ENCODE results near the gene BAZ2A. TPM values are rescaled to one million over a fixed set of nuclear protein-coding genes. Genes with fewer than 3 reads are reported as not detected.
"Not testable (repeated sequence)": the region's sequence is repeated elsewhere in the genome, so short reads cannot be mapped to it uniquely, and the experiment has no call there.

The BAZ2A gene
- total and polyA plus RNA-seq, 2 donors, result 18.0 to 29.8 TPM

DNA sequence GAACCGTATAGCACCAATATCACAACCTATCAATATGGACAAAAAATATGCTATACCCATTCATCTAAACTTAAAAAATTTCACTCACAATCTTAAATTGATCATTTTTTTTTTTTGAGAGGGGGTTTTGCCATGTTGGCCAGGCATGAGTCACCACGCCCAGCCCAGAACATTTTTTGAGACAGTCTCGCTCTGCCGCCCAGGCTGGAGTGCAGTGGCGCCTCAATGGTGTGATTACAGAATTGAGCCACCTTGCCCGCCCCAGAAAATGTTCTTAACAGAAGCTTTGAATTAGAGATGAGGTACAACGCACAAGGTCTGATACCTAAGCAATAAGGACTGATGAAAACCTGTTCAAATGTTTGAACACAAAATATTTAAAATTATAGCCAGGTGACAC is 31.4 kb upstream of the BAZ2A start:
- H3K4me1 ChIP-seq (ENCODE audit: control insufficient read depth in 2 of 2, insufficient read depth in 2 of 2, low read length in 2 of 2), result no peaks in the 10 kb centered on the region
- H3K36me3 ChIP-seq (ENCODE audit: control insufficient read depth in 2 of 2, insufficient read depth in 2 of 2, low read length in 1 of 2), result peaks cover 14 to 50% of the 10 kb centered on the region in 2 donors
- H3K27me3 ChIP-seq (ENCODE audit: control insufficient read depth in 2 of 2, insufficient read depth in 1 of 2, low read length in 1 of 2), result no peaks in the 10 kb centered on the region
- H3K4me3 ChIP-seq (ENCODE audit: low read length in 2 of 2), result no peak overlapping the region
- DNase-seq (ENCODE audit: low read depth in 6 of 9, low spot score in 9 of 9), result no peak
- WGBS, result 97% methylated on average over 7 of the region's 7 CpGs
- H3K27ac ChIP-seq (ENCODE audit: low read depth in 1 of 2, low read length in 1 of 2), result no peak overlapping the region
- no peaks in the 10 kb centered on the region for H3K9me3 ChIP-seq (ENCODE audit: control insufficient read depth in 2 of 2, insufficient read depth in 1 of 2, low read length in 1 of 2)

DNA sequence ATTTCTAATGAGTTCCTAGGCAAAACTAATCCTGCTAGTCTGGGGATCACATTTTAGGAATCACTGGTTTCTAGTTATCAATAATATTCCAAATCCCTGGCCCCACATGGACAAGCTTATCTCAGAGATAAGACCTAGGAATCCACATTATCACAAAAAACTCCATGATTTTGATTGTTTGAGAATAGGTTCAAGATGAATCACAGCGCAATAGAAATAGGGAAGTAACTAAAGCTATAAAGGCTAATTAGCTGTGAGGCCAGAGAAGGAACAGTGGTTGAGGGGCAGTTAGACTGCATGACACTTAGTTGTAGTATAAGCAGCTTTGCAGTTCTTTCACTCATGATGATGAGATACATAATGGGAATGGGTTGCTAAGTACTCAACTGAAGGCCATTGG is 28.8 kb upstream of the BAZ2A start:
- 90% methylated on average over 1 of the region's 1 CpG for WGBS
- peaks cover 0 to 16% of the 10 kb centered on the region in 2 donors for H3K9me3 ChIP-seq (ENCODE audit: control insufficient read depth in 2 of 2, insufficient read depth in 1 of 2, low read length in 1 of 2)

DNA sequence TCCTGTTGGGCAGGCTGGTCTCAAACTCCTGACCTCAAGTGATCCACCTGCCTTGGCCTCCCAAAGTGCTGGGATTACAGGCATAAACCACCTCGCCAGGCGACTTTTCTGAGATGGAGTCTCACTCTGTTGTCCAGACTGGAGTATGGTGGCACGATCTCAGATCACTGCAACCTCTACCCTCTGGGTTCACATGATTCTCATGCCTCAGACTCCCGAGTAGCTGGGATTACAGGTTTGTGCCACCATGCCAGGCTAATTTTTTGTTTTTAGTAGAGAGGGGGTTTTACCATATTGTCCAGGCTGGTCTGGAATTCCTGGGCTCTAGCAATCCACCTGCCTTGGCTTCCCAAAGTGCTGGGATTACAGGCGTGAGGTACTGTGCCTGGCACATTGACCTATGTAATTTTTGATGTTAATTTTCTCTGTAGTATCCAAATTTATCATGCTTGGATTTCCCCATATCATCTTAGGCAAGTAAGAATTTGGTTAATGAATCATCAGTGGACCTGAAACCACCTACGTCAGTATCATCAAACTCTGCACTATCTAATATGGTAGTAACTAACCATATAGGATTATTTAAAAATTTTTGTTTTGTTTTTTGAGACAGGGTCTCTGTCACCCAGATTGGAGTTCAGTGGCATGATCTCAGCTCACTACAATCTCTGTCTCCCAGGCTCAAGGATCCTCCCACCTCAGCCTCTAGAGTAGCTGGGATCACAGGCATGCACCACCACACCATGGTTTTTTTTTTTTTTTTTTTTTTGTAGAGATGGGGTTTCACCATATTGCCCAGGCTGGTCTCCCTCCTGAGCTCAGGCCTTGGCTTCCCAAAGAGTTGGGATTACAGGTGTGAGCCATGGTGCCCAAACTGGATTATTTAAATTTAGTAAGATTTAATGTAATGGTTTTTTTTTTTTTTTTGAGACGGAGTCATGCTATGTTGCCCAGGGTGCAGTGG is 27.6 kb upstream of the BAZ2A start:
- 87% methylated on average over 7 of the region's 7 CpGs for WGBS
- peaks cover 8 to 11% of the 10 kb centered on the region in 2 donors for H3K36me3 ChIP-seq (ENCODE audit: control insufficient read depth in 2 of 2, insufficient read depth in 2 of 2, low read length in 1 of 2)
- no peak overlapping the region for H3K4me3 ChIP-seq (ENCODE audit: low read length in 2 of 2)
- peaks cover 2 to 20% of the 10 kb centered on the region in 2 donors for H3K9me3 ChIP-seq (ENCODE audit: control insufficient read depth in 2 of 2, insufficient read depth in 1 of 2, low read length in 1 of 2)
- DNase-seq (ENCODE audit: low read depth in 6 of 9, low spot score in 9 of 9), result no peak
- no peaks in the 10 kb centered on the region for H3K27me3 ChIP-seq (ENCODE audit: control insufficient read depth in 2 of 2, insufficient read depth in 1 of 2, low read length in 1 of 2)
- H3K4me1 ChIP-seq (ENCODE audit: control insufficient read depth in 2 of 2, insufficient read depth in 2 of 2, low read length in 2 of 2), result no peaks in the 10 kb centered on the region
- no peak overlapping the region for H3K27ac ChIP-seq (ENCODE audit: low read depth in 1 of 2, low read length in 1 of 2)

More for the DNA sequence above, 28.8 kb upstream of the BAZ2A start:
- Histone ChIP-seq H3K4me1 (ENCODE audit: control insufficient read depth in 2 of 2, insufficient read depth in 2 of 2, low read length in 2 of 2) (no peaks in the 10 kb centered on the region), H3K36me3 (ENCODE audit: control insufficient read depth in 2 of 2, insufficient read depth in 2 of 2, low read length in 1 of 2) (peaks cover 9 to 24% of the 10 kb centered on the region in 2 donors), H3K27me3 (ENCODE audit: control insufficient read depth in 2 of 2, insufficient read depth in 1 of 2, low read length in 1 of 2) (no peaks in the 10 kb centered on the region), H3K27ac (ENCODE audit: low read depth in 1 of 2, low read length in 1 of 2) (no peak overlapping the region), H3K4me3 (ENCODE audit: low read length in 2 of 2) (no peak overlapping the region)
- no peak for DNase-seq (ENCODE audit: low read depth in 6 of 9, low spot score in 9 of 9)

DNA sequence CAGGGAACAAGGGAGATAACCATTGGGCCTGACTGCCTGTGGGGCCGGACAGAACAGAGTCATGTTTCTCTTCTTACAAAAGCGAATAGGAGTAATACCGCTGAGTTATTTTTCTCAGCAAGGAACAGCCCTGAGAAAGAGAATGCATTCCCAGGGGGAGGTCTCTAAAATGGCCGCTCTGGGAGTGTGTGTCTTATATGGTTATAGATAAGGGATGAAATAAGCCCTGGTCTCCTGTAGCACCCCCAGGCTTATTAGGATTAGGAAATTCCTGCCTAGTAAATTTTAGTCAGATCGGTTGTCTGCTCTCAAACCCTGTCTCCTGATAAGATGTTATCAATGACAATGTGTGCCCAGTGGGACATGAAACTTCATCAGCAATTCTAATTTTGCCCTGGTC is 23.7 kb upstream of the BAZ2A start:
- H3K4me1 ChIP-seq (ENCODE audit: control insufficient read depth in 2 of 2, insufficient read depth in 2 of 2, low read length in 2 of 2); H3K27me3 ChIP-seq (ENCODE audit: control insufficient read depth in 2 of 2, insufficient read depth in 1 of 2, low read length in 1 of 2); H3K4me3 ChIP-seq (ENCODE audit: low read length in 2 of 2); H3K36me3 ChIP-seq (ENCODE audit: control insufficient read depth in 2 of 2, insufficient read depth in 2 of 2, low read length in 1 of 2); DNase-seq (ENCODE audit: low read depth in 6 of 9, low spot score in 9 of 9); H3K27ac ChIP-seq (ENCODE audit: low read depth in 1 of 2, low read length in 1 of 2): not testable (repeated sequence)
- peaks cover 2 to 31% of the 10 kb centered on the region in 2 donors for H3K9me3 ChIP-seq (ENCODE audit: control insufficient read depth in 2 of 2, insufficient read depth in 1 of 2, low read length in 1 of 2)
- 92% methylated on average over 5 of the region's 5 CpGs for whole genome bisulfite sequencing

DNA sequence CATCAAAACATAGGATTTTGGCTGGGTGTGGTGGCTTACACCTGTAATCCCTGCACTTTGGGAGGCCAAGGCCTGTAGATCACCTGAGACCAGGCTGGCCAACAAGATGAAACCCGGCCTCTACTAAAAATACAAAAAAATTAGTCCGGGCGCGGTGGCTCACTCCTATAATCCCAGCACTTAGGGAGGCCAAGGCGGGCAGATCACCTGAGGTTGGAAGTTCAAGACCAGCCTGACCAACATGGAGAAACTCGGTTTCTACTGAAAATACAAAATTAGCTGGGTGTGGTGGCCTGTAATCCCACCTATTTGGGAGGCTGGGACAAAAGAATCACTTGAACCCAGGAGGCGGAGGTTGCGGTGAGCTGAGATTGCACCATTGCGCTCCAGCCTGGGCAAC is 17.9 kb upstream of the BAZ2A start:
- not testable (repeated sequence) for H3K27me3 ChIP-seq (ENCODE audit: control insufficient read depth in 2 of 2, insufficient read depth in 1 of 2, low read length in 1 of 2); DNase-seq (ENCODE audit: low read depth in 6 of 9, low spot score in 9 of 9); H3K27ac ChIP-seq (ENCODE audit: low read depth in 1 of 2, low read length in 1 of 2); H3K4me3 ChIP-seq (ENCODE audit: low read length in 2 of 2)
- H3K4me1 ChIP-seq (ENCODE audit: control insufficient read depth in 2 of 2, insufficient read depth in 2 of 2, low read length in 2 of 2), result peaks cover 13 to 20% of the 10 kb centered on the region in 2 donors
- H3K9me3 ChIP-seq (ENCODE audit: control insufficient read depth in 2 of 2, insufficient read depth in 1 of 2, low read length in 1 of 2), result peaks cover under 1 to 11% of the 10 kb centered on the region in 2 donors
- 99% methylated on average over 9 of the region's 9 CpGs for WGBS
- peaks cover 8 to 20% of the 10 kb centered on the region in 2 donors for H3K36me3 ChIP-seq (ENCODE audit: control insufficient read depth in 2 of 2, insufficient read depth in 2 of 2, low read length in 1 of 2)

DNA sequence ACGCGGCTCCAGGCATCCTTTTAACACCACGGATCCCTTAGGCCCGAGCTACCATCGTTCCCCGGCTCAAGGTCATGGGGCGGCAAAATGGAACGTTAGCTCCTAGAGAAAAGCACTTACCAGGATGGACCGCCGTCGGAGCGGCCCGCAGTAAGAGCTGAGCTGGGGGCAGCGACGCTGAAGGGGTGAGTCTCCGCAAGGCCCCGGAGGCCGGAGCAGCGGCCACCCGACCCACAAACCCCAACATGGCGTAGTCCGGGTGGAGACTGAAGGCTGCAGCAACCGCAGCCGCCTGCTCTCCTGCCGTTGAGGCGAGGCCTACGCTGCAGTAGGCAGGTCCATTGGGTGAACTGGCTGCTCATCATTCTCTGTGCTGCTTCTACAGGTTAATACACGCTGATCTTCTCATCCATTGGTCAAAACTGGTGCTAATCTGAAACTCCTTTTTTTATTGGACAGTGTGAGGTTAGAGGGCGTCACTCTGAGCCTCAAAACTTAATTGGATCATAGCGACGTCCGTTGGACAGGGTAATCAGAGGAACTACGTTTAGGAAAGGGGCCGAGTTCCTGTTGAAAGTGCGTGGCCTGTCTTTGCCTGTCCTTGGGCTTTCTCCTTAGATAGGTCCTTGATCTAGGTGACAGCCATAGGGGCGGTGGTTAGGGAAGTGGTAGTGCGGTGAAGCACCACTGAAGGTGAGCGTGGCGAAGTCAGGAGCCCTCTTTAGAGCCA is 15.8 kb upstream of the BAZ2A start, which contains the start of gene ATP5F1B:
TSS of gene ATP5F1B (minus strand) at position 268 of the 730 bp plus-strand sequence. CDS start at position 247, 21 bp downstream.
- WGBS, result 4% methylated on average over 39 of the region's 39 CpGs

DNA sequence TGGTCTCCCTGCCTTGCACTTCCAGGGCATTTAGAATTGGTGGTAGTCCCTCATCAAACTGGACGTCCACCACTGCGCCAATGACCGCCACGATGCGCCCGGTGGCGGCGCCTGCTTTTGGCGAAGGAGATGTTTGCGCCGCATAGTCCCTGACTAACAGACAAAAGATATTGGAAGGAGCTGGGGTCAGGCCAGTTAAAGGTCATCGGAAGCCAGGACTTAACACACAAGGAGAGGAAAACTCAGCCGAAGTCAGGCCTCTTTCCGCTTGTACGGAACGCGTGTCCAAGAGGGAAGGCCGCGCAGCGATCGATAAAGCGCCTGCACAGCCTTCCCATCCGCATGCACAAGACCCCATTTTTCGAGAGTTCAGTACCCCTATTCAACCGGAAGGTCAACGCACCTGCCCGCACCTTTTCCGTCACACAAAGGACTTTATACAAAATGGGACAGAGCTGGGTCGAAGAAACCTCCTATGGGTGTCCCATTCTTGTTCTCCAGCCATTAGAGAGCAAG is 15.1 kb upstream of the BAZ2A start:
- H3K4me3 ChIP-seq (ENCODE audit: low read length in 2 of 2), result peak overlapping the region; percentile 93 to 95
- peaks cover 13 to 20% of the 10 kb centered on the region in 2 donors for H3K4me1 ChIP-seq (ENCODE audit: control insufficient read depth in 2 of 2, insufficient read depth in 2 of 2, low read length in 2 of 2)
- peaks cover 0 to 1% of the 10 kb centered on the region in 2 donors for H3K9me3 ChIP-seq (ENCODE audit: control insufficient read depth in 2 of 2, insufficient read depth in 1 of 2, low read length in 1 of 2)
- DNase-seq (ENCODE audit: low read depth in 6 of 9, low spot score in 9 of 9), result no peak
- H3K27ac ChIP-seq (ENCODE audit: low read depth in 1 of 2, low read length in 1 of 2), result peak overlapping the region; percentile 91 to 95
- peaks cover 30 to 47% of the 10 kb centered on the region in 2 donors for H3K36me3 ChIP-seq (ENCODE audit: control insufficient read depth in 2 of 2, insufficient read depth in 2 of 2, low read length in 1 of 2)
- WGBS, result under 1% methylated on average over 29 of the region's 29 CpGs
- no peaks in the 10 kb centered on the region for H3K27me3 ChIP-seq (ENCODE audit: control insufficient read depth in 2 of 2, insufficient read depth in 1 of 2, low read length in 1 of 2)

More for the DNA sequence above, 15.8 kb upstream of the BAZ2A start, which contains the start of gene ATP5F1B:
- H3K9me3 ChIP-seq (ENCODE audit: control insufficient read depth in 2 of 2, insufficient read depth in 1 of 2, low read length in 1 of 2), result peaks cover 0 to 7% of the 10 kb centered on the region in 2 donors
- DNase-seq (ENCODE audit: low read depth in 6 of 9, low spot score in 9 of 9), result peak; percentile 92 to 100 (median 97)
- H3K36me3 ChIP-seq (ENCODE audit: control insufficient read depth in 2 of 2, insufficient read depth in 2 of 2, low read length in 1 of 2), result peaks cover 26 to 41% of the 10 kb centered on the region in 2 donors
- H3K27me3 ChIP-seq (ENCODE audit: control insufficient read depth in 2 of 2, insufficient read depth in 1 of 2, low read length in 1 of 2), result no peaks in the 10 kb centered on the region
- peak within 1 kb of the TSS; percentile 91 to 95 for H3K27ac ChIP-seq (ENCODE audit: low read depth in 1 of 2, low read length in 1 of 2)
- peak within 1 kb of the TSS; percentile 93 to 95 for H3K4me3 ChIP-seq (ENCODE audit: low read length in 2 of 2)
- H3K4me1 ChIP-seq (ENCODE audit: control insufficient read depth in 2 of 2, insufficient read depth in 2 of 2, low read length in 2 of 2), result peaks cover 13 to 20% of the 10 kb centered on the region in 2 donors

DNA sequence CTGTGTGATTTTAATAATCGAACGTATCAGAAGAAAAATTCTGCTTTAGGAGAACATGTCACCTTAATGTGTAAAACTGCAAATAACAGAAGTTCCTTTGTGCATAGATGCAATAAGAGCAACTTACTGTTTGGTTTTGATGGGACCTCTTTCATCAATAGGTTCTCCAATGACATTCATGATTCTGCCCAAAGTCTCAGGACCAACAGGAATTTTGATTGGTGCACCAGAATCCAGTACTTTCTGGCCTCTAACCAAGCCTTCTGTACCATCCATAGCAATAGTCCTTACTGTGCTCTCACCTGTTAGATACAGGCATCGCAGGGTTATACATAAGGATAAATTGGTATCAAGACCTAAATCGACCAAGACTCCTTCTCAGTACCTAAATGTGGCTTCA is 14.5 kb upstream of the BAZ2A start:
- Histone ChIP-seq H3K27me3 (ENCODE audit: control insufficient read depth in 2 of 2, insufficient read depth in 1 of 2, low read length in 1 of 2) (no peaks in the 10 kb centered on the region), H3K36me3 (ENCODE audit: control insufficient read depth in 2 of 2, insufficient read depth in 2 of 2, low read length in 1 of 2) (peaks cover 35 to 53% of the 10 kb centered on the region in 2 donors), H3K4me1 (ENCODE audit: control insufficient read depth in 2 of 2, insufficient read depth in 2 of 2, low read length in 2 of 2) (peaks cover 13 to 20% of the 10 kb centered on the region in 2 donors), H3K4me3 (ENCODE audit: low read length in 2 of 2) (peak overlapping the region; percentile 93 to 95), H3K27ac (ENCODE audit: low read depth in 1 of 2, low read length in 1 of 2) (peak overlapping the region in 1 of 2 donors; percentile 91), H3K9me3 (ENCODE audit: control insufficient read depth in 2 of 2, insufficient read depth in 1 of 2, low read length in 1 of 2) (no peaks in the 10 kb centered on the region)
- DNase-seq (ENCODE audit: low read depth in 6 of 9, low spot score in 9 of 9), result peak in 1 of 9 donors; percentile 13
- WGBS, result 63% methylated on average over 4 of the region's 4 CpGs

All from thymus (tissue), 11 donors.